Brain pericyte (primary cell): ENCODE results near the gene NUP50.

Source experiments
- DNase-seq: peaks from one replicate; pipeline ENCODE4 v3.0.0-alpha.2; 2012; ENCODE audit warnings: low read depth, low spot score

Gene NUP50

DNA sequence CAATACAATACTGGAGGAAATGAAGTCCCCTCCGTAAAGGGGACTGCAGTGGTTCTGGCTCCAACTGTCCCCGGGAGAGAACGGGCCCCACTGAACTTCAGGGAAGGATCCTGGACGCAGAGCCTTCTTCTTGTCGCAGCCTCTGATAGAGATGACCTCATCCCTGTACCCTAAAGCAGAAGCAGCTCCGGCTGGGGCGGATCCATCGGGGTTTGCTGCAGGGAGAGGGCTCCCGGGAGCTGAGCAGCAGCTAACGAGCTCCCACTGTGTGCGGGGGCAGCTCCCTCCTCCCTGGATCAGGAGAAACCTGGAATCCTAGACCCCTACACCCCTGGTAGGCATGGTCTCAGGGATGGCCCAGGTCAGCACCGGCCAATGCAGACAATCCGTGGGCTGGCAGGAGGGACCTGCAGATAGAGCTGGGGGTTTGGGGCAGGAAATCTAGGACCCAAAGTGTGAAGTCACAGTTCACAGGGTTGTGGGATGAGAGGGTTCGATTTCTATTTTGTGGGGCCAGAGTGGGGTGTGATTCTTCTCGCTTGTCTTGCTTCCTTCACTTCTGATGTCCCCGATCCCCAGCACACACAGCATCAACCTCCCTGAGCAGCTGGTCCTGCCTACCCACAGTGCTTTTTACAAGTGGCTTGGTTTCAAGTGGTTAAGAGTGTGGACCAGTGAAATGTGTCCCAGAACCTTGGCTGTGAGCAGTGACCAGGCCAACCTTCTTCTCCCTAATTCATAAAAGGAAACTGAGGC is 64.1 kb downstream of the NUP50 start:
- DNase-seq = no peak

- no peak for DNase-seq
These were observed 64.7 kb downstream of the NUP50 start for GRCh38 chr22:45228401-45228754.

DNA sequence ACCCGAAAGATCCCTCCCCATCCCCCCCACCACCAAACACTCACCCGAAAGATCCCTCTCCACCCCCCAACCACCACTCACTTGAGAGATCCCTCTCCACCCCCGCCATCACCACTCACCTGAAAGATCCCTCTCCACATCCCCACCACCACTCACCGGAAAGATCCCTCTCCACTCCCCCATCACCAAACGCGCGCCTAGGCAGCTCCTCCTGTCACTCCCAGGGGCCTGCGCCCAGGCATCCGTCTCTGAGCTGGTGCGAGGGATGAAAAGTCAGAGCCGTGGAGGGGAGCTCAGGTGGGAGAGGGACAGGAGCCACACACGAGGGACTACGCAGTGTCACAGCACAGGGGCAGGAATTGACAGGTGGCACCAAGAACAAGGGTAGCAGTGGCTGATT is 65.5 kb downstream of the NUP50 start:
- no peak for DNase-seq

- no peak for DNase-seq
These were observed 66.4 kb downstream of the NUP50 start for GRCh38 chr22:45230026-45230721.

GRCh38 chr22:45231293-45231692 is 67.6 kb downstream of the NUP50 start:
- no peak for DNase-seq

- no peak for DNase-seq
These were observed 69.7 kb downstream of the NUP50 start for GRCh38 chr22:45233386-45233785.

DNA sequence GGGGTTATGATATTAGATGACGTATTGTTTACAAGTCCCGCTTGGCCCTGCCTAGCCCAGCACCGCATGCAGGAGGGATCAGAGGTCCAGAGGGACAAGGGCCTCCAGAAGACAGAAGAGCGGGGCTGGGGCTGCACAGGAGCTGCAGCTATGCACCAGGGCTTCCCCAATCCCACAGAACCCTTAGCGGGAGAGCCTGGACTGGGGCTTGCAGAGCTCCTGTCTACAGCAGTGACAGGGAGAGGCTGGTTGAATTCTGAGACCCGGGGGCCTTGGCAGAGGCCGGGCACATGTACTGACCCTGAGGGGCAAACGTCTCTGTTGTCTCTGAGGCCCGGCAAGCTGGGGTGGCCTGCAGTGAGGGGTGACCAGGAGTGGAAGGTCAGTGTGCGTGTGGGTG is 70.1 kb downstream of the NUP50 start:
- no peak for DNase-seq

- no peak for DNase-seq
These were observed 71.5 kb downstream of the NUP50 start for GRCh38 chr22:45235101-45235777.

GRCh38 chr22:45235851-45236342 is 72.2 kb downstream of the NUP50 start:
- DNase-seq = no peak

- DNase-seq = no peak
These were observed 73.6 kb downstream of the NUP50 start for GRCh38 chr22:45237065-45237990.
